VCaP (cell line): ENCODE measurements around the gene TM9SF4.

Source experiments
- H3K27ac ChIP-seq: fragments of 450-650 bp; 2 replicates; pipeline ENCODE4 v1.5.1; 2017
- CTCF ChIP-seq: fragments of 450-650 bp; conservative IDR thresholded peaks from 2 replicates; pipeline ENCODE4 v1.5.1; 2017; ENCODE audit warnings: mild to moderate bottlenecking, moderate library complexity

TM9SF4 gene

GRCh38 chr20:32189123-32189410 lies 79.6 kb downstream of the TM9SF4 start:
- peak overlapping the region; percentile 92; the same call in 1 of the 2 replicates for H3K27ac ChIP-seq
- TF ChIP-seq CTCF = no peak

- no peak for TF ChIP-seq CTCF
Observed at GRCh38 chr20:32189691-32190615, 80.4 kb downstream of the TM9SF4 start.

GRCh38 chr20:32190616-32191415 lies 81.3 kb downstream of the TM9SF4 start:
- TF ChIP-seq CTCF = no peak
- peak overlapping the region; percentile 92 for H3K27ac ChIP-seq

More at GRCh38 chr20:32189691-32190615, 80.4 kb downstream of the TM9SF4 start:
- peak overlapping the region; percentile 92 for H3K27ac ChIP-seq

- H3K27ac ChIP-seq = peak overlapping the region; percentile 92; the same call in 1 of the 2 replicates
- no peak for TF ChIP-seq CTCF
Observed at GRCh38 chr20:32191422-32191821, 81.9 kb downstream of the TM9SF4 start.

- no peak for TF ChIP-seq CTCF
- H3K27ac ChIP-seq = no peak overlapping the region; the same call in 1 of the 2 replicates
Observed at GRCh38 chr20:32191873-32192272, 82.4 kb downstream of the TM9SF4 start.

GRCh38 chr20:32192698-32193097 lies 83.2 kb downstream of the TM9SF4 start:
- H3K27ac ChIP-seq = peak overlapping the region; percentile 5; the same call in 1 of the 2 replicates
- TF ChIP-seq CTCF = no peak

- H3K27ac ChIP-seq = peak overlapping the region; percentile 5; the same call in 1 of the 2 replicates
Observed at GRCh38 chr20:32193336-32193735, 83.8 kb downstream of the TM9SF4 start.
